GM15510 (cell line): Measurements from ENCODE around the gene NIT2.

Experiments used
- POLR2A ChIP-seq: IDR thresholded peaks from 3 replicates; pipeline ENCODE4 v1.6.1; 2011; ENCODE audit warnings: borderline replicate concordance; ENCODE audit not compliant: insufficient read length; ENCODE audit errors: extremely low read depth

NIT2 gene

DNA sequence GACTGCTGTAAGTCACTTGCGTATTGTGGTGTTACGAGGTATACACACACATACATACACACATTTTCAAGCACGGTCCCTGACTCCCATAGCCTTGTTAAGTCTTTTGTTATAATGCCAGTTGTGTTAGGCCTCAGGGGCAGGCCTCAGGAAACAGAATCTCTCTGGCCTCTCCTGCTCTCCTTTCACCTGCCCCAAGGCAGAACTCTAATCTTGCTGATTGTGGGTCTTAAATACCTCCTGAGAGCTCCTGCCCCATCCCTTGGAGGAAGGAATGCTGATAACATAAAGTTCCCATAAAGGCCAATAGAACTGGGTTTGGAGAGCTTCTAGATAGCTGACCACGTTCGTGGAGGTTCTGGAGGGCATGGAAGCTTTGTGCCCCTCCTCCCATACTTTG lies 3.9 kb upstream of the NIT2 start:
- no peak for TF ChIP-seq POLR2A

DNA sequence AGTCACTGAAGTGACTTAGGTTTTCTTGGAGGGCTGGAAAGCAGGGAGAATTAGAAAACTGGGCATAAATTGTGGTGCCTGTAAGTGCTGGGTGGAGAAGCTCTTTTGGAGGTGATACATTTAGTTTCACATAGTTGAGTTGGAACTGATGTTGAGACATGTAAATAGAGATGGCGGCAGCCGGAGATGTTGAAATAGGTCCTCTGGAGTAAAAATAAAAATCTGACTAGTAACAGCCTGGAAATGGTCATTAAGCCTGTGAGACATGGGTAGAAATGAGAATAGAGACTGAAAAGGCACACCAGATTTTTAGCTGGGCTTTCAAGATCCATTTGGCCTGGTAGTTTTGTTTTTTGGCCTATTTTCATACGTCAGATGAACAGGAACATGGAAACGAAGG lies 2.9 kb upstream of the NIT2 start:
- TF ChIP-seq POLR2A = no peak

DNA sequence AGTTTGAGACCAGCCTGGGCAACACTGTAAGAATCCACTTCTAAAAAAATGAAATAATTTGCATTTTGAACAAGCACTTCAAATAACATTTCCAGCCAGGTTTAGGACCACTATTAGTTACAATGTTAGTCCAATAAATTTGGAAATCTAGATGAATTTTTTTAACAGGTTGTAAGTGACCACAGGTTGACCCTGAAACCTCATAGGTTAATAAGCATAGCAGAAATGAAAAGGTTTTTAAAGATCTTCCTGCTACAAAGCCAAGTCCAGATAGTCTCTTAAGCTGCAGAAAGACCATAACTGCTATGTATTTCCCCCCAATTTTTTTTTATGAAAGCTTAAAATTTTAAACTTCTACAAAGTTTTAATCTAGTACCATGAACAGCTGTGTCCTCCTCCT lies 1.5 kb upstream of the NIT2 start:
- no peak for TF ChIP-seq POLR2A

DNA sequence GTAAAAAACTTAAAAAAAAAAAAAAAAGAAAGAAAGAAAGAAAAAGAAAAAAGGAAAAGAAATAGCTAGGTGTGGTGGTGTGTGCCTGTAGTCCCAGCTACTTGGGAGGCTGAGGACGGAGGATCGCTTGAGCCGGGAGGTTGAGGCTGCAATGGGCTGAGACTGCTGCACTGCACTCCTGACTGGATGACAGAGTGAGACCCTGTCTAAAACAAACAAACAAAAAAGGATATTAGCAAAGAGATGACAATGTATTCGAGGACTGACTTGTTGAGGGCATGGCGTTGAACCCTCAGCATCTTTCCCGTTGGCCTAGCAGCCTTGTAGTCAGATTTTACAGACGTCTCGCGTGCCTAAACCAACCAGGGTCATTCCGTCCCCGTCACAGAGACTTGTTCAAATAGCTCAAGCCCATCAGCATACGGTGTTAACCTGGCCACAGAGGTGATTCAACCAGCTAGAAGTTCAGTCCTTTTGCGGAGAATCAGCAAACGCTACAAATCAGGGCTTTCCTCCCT lies 528 bp upstream of the NIT2 start:
- TF ChIP-seq POLR2A = no peak

DNA sequence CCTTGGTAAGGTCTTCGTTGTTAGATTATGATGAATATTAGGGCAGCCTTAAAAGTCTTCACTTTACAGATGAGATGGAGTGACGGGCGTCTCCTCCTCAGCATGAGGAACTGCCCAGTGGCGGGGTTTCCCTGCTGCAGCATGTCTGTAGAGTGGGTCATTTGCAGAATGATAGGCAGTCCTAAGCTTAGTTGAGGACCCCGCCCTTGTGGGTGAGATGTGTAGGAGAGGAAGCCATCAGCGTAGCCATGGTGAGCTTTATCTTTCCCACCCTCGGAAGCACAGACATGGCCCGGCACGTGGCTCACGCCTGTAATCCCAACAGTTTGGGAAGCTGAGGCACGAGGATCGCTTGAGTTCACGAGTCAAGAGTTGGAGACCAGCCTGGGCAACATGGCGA lies 877 bp downstream of the NIT2 start:
- TF ChIP-seq POLR2A = no peak

DNA sequence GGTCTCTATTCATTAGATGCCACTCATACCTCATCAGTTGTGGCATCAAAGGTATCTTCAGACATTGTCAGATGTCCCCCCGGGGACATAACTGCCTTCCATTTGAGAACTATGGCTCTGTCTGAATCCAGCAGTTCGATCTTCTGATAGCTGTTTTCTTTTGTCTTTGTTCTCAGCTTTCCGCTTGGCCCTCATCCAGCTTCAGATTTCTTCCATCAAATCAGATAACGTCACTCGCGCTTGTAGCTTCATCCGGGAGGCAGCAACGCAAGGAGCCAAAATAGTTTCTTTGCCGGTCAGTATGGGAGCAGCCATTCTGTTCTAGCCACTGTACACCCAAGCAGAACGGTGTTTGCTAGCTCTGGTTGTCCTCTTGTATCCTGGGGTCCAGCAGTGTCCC lies 4.4 kb downstream of the NIT2 start:
- TF ChIP-seq POLR2A = no peak

DNA sequence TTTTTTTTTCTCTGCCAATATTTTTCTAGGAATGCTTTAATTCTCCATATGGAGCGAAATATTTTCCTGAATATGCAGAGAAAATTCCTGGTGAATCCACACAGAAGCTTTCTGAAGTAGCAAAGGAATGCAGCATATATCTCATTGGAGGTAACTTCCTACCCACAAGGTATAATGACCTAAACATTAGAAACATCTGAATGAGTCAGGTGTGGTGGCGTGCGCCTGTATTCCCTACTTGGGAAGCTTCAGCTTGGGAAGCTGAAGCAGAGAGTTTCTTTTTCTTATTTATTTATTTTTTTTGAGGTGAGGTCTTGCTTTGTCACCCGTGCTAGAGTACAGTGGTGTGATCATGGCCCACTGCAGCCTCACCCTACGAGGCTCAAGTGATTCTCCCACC lies 5.2 kb downstream of the NIT2 start:
- no peak for TF ChIP-seq POLR2A

DNA sequence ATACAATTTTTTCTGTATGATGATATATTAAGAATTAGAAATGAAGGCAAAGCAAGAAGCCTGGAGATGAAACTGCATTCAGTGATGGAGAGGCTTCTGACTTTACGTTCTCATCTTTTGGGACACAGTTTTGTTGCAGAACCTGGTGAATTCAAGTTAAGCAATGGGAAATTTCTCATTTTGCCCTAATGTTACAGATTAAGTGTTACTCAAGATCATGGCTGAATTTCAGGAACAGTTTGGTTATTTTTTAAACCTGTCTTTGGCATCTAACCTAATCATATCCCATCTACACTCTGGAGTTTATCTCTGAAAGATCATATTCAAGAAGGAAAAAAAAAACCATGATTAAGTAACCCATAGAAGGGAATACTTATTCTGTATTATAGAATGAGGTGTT lies 6.0 kb downstream of the NIT2 start:
- TF ChIP-seq POLR2A = no peak

DNA sequence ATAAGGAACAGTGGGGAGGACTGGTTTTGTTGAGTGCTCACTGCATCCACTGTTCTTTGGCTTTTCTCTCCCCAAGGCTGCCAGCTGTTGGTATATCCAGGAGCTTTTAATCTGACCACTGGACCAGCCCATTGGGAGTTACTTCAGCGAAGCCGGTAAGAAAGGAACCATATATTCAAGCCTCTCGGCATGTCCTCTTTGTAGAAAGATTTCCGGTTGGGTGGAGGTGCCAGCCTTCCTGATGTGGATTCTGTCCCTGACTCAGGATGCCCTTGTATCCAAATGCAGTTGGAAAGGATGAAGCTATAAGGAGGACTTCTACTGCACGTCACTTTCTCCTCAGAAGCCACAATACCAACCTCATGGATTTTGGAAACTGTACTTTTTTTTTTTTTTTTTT lies 14.2 kb downstream of the NIT2 start:
- TF ChIP-seq POLR2A = no peak

DNA sequence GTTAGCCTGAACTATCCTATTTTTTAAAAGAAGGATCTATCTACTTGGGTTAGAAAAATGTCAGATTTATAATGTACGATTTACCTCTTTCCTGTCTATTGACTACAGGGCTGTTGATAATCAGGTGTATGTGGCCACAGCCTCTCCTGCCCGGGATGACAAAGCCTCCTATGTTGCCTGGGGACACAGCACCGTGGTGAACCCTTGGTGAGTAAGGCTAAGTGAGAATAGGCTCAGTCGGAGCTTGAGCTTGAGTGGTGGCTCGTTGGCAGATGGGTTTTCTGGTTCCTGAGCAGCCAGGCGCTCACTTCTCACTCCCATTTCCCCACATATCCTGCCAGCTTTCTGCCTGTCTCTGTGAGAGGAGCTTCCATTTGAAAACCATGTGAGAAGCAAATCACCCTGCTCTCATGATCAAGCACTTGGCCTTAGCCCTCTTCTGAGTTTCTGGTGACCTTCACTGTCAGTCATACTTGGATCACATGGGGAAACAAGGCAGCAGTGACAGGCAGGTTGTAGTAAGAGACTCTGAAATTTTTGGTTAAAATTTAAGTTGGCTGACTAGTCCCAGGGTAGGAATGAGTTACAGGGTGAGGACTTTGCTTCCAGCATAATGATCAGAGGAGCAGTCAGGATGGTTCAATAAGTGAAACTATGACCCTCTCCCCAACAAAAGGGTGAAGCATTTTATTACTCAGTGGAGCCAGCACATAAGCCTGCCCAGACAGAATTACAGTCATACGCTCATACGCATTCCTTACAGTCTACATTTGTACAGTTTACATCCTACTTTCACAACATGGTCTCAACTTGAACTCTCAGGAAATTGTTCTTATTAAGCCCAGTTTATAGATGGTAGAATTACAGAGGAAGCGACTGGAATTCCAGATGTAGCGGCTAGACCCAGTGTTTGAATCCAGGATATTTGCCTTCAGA lies 18.0 kb downstream of the NIT2 start:
- TF ChIP-seq POLR2A = no peak

DNA sequence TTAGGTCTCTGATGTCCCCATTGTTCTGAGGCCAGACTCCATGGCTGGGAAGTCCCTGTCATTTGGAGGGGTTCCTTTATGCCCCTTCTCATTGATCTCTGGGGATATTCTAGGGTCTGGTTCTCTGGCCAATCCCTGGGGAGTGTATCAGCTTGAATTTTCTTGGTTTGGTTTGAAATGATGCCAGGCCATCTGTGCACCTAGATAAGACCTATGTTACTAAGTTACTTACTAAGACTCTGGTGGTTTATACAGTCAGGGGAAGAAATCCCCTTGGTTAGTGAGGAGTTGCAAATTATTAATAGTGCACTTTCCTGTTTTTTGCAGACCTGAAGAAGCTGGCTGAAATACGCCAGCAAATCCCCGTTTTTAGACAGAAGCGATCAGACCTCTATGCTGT lies 20.3 kb downstream of the NIT2 start:
- TF ChIP-seq POLR2A = no peak

DNA sequence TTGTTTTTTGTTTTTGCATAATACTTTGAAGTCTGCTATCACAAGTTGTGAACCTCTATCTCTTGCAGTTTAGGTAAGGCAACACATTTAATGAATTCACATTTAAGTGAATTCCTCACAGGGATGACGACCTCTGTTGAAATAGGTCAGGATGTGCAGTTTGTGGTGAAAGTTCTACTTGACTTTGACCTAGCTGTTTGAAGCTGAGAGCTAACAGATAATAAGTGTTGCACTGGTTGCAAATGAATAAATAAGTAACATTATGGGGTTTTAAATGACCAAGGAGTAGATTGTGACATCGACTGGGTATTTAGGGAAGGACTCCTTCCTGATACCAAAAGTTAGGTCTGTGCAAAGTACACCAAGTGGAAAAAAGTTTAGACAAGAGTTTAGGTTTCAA lies 23.9 kb downstream of the NIT2 start:
- TF ChIP-seq POLR2A = no peak

DNA sequence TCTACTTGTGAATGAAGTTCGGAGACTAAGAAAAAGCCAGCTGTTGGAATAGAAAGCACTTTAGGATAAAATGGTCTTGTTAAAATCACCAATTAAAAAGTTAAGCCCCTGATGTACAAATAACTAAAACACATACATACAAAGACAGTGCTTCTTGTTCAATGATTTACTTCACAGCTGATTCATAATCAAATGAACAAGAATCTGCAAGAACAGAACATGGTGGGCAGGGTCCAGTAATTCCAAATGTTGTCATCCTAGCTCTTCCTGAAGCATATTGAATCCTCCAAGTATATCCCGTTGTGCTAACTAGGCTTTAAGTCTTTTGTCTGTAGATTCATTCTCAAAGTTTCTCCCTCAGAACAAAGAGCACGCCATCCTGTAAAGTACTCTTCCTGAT lies 24.5 kb downstream of the NIT2 start:
- TF ChIP-seq POLR2A = no peak

DNA sequence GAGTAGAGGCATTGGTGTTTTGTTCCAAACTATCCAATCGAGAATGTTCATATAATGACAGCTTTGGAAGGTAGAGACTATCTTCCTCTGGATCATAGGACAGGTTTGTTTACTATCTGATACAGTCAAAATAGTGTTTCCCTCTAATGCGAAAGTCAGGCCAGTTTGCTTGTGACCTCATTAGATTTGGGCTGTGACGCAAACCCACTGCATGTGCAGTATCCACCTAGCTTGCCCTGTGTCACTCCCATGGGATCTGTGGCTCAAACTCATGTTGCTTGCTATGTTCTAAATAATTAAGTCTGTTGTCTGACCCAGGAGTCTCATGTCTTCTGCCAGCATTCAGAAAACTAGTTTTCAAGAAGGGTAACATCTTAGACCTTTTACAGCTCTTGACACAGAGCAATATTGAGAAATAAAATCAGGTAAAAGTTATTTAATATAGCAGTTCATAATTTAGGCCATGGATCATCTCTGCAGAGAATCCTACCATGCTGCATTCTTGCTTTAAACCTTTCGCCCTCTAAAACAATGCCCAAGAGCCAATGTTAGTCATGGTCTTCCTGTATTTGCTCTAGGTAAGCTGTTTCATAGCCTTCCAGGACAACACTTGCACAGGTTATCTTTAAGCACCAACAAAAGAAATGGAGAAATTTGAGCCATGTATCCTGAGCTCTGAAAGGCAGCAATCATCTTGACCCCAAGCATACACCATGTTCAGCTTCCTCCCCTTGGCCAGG lies 26.4 kb downstream of the NIT2 start:
- TF ChIP-seq POLR2A = no peak

DNA sequence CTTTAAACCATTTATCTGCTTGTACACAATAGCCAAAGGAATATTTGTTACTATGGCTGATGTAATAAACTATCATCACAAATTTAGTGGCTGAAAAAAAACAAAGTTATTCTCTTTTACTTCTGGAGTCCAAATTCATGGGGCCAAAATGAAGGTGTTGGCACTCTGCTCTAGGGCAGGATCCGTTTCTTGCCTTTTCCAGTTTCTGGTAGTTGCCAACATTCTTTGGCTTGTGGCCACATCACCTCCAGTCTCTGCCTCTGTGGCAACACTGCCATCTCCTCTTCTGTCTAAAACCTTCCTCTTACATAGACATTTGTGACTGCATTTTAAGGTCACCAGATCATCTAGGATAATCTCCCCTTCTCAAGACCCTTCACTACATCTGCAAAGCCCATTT lies 27.3 kb downstream of the NIT2 start:
- TF ChIP-seq POLR2A = no peak

DNA sequence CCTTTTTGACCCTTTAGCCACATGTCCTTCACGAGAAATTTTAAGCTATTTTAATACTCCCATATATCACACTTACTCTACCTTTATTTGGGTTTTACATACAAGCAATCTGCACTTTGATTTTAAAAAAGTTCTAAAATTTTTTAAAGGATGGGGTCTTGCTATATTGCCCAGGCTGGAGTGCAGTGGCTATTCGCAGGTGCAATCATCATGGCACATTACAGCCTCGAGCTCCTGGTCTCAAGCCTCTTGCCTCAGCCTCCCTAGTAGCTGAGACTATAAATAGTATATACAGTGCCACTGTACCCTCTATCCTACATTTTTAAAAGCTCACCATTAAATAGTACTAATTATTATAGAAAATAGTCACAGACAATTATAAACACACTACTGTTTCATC lies 29.9 kb downstream of the NIT2 start:
- TF ChIP-seq POLR2A = no peak
